NB4 (cell line): ENCODE results near the gene PLCH2.

Experiments used
- CTCF ChIP-seq: IDR thresholded peaks from one replicate; pipeline ENCODE4 v1.5.1; 2012; ENCODE audit warnings: low read depth, low read length
- MAX ChIP-seq: IDR thresholded peaks from 2 replicates; pipeline ENCODE4 v1.6.1; 2011; ENCODE audit warnings: low read depth, low read length
- MYC ChIP-seq: IDR thresholded peaks from 2 replicates; pipeline ENCODE4 v1.6.1; 2011; ENCODE audit warnings: low read depth, low read length
- POLR2A ChIP-seq: IDR thresholded peaks from 2 replicates; pipeline ENCODE4 v1.6.1; 2011; ENCODE audit warnings: mild to moderate bottlenecking; ENCODE audit not compliant: insufficient read length; ENCODE audit errors: extremely low read depth

- no peak for TF ChIP-seq CTCF
- TF ChIP-seq POLR2A = no peak
- TF ChIP-seq MAX = no peak
- no peak for TF ChIP-seq MYC
Measured at GRCh38 chr1:2475571-2475970, 518 bp upstream of the PLCH2 start.
